Esophagus mucosa (tissue), 1 donor: Measurements from ENCODE around the gene OBSL1. TPM values are rescaled to one million over a fixed set of nuclear protein-coding genes. Genes with fewer than 3 reads are reported as not detected.

Source experiments
- ATAC-seq: fragments of 200-7000 bp; cut with Tn5 transposase; one replicate; pipeline ENCODE4 v1.9.1; 2020
- total RNA-seq: library from RNA; stranded (reverse); gene quantifications from one replicate; pipeline ENCODE4 v1.2.4, GENCODE V29; 2023
- donor health status: DM: yes; HTN: yes; CAD: no.

OBSL1 gene
- total RNA-seq, 1 donor from 2014 or later = 13.0 TPM

DNA sequence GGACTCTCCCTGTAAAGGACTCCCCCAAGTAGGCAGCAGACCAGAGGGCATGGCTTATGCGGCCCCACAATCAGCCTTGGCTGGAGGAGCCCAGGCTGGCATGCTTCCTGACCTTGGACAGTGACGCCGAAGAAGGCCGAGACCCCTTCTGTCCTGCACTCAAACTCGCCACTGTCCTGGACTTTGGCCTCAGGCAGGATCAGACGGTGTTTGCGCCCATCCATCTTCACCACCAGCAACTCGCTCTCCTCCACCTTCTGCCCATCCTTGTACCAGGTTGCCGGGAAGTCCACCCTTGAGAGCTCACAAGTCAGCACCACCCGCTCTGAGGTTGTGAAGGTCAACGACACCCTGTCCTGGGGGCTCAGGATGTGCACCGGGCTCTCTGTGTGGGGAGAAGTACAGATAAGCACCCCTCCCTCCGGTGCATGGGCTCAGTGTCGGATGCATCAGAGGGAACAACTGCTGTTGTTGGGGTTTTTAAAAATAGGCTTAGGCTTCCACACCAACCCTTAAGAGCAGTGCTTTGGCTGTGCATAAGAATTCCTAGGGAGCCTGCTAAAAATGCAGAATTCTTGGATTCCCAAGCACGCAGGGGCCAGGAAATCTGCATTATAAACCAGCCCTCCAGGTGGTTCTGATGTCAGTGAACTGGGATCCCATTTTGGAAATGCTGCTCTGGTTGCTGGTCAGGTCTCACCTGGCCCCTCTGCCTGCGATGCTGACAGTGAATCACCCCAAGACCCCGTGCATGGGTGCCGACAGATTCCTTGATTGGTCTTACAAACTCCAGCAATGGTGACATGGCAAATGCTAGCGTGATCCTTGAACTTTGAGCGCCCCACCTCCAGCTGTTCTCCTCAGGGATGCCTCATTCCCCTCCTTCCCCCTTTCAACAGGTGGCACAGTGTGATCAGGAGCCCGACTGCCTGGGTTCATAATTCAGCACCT lies 5.9 kb downstream of the OBSL1 start:
- ATAC-seq = no peak

DNA sequence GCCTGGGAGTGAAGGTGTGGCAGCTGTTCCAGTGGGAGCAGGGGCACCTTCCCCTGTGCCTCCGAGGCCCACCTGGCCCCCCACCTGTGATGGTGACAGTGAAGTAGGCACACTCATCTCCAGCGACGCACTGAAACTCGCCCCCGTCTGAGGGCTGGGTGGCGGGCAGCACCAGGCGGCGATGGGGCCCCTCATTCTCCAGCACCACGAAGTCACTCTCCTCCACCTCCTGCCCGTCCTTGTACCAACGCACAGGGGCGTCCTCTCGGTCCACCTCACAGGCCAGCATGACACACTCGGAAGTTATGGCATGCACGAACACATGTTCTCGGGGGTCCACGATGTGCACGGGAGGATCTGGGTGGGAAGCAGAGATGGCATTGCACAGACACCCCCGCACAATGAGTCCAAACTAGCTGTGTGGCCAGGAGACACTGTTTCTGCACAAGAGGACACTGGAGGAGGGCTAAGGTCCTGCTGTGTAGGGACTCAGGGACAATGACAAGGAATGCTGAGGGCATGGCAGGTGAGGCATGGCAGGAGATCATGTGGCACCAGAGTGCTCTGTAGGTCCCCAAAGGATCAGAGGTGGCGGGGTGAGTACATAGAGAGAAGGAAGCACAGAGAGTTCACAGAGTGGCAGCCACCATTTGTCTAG lies 7.9 kb downstream of the OBSL1 start:
- ATAC-seq = no peak

DNA sequence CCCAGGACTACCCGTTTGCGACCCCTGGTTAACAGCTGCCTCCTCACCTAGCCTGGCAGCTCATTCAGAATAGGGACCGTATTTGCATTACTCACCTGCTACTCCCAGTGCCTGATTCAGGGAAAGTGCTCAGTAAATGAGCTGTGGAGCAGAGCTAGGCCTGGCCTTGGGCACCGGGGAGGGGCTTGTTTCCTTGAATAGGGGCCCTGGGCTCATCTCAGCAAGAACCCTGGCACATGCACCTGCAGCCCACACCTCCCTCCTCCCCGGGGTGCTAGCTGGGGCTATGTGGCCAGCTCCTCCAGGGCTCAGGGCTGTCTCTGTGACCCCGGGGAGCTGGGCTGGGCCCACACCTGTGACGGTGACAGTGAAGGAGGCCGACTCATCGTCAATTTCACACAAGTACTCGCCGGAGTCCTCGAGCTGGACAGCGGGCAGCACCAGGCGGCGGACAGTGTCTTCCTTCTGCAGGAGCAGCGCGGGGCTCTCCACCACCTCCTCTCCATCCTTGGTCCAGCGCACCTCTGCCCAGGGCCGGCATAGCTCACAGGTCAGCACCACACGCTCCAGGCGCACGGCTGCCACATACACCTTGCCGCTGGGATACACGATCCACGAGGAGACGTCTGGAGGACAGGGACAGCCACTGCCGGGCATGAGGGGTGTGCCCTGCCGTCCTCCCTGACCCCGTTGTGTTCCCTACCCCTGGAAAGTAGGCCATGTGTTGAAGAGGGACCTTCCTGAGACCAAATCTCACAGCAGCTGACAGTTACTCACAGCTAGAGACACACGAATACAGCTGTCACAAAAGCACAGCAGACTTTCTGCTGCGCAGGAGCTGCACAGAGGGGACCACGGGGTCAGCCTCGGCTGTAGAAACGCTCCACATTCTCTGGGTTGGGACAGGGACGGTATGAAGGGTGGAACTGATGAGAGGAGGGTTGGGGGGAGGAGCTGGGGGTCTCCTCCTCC lies 9.0 kb downstream of the OBSL1 start:
- no peak for ATAC-seq

DNA sequence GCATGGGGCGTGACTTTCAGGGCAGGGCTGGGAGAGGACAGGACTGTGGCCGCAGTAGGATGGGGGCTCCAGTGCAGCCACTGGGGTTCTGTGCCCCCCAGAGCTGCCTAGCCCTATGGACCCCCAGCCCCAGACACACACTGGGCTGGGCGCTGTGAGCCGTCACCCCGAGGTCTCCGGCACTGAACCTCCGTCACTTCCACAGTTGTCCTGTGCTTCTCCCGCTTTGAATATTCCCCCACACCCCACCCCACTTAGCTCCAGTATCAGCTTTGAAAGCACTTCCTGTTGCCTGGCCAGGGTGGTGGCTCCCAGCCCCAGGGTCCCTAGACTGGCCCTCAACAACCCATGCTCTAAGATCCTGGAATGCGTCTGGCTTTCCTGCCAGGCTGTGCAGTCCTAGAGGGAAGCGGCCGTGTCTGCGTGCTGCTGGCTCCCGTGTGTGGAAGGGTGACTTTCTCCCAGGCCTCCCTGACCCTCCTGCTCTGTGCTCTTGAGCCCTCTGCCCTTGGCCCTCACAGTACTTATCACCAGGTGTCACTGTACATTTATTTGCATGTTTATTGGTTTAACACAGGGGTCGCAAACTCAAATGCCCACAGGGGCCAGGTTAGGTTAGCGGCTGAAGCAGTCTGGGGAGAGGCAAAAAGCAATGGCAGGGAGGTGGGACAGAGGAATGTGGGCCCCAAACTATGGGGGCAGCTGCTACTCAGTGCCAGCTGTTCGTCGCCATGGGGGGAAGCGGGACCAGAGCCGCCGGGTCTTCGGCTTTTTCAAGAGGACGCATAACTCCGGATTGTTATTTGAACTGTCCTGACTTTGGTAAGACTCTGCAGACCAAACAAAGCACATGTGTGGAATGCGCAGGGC lies 9.9 kb downstream of the OBSL1 start:
- no peak for ATAC-seq

DNA sequence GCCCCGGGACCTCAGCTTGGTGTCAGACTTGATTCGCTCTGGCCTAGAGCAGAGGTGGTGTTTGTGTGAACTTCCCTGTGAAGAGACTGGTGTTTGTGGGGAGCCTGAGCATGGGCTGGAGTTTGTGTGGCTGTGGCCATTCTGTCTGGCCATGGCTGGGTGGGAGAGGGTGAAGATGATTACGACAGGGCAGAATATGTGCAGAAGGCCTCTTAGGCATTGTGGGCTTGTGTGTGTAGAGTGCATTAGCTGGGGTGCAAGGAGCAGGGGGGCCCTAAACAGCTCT lies 10.5 kb downstream of the OBSL1 start:
- no peak for ATAC-seq

DNA sequence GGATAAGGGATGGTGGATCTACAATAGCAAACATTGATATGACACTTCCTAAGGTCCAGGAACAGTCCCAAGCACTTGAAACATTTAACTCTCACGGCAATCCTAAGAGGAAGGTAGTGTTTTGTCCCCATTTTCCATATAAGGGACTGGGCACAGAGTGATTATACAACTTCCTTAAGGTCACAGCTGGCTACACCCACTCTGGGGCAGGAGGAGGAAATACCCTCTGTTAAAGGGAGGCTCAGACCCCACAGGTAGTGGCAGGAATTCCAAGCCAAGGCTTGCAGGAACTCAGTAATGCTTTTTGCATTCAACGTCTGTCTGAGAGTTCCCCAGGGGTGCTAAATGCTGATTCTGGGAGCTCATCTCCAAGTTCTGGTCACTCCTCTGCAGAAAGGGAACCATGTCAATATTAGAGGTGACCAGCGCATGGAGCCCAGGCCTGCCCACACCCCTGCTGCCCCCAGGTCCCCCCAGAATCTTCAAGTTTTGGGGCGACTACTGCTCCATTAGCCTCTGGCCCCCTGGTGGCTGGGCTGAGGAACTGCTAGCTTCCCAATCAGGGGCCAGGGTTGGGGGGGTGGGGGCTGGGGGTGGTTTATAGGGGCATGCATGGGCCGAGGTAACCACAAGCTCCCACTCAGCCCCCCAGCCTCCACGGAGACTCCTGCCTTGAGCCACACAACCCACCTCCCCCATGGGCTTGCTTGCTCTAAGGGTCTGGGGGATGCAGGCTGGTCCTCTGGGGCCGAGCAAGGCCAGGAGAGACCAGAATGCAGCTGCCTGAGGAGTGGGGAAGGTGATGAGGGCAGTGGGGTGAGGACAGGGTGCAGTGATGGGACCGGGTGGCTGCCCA lies 11.1 kb downstream of the OBSL1 start:
- no peak for ATAC-seq

DNA sequence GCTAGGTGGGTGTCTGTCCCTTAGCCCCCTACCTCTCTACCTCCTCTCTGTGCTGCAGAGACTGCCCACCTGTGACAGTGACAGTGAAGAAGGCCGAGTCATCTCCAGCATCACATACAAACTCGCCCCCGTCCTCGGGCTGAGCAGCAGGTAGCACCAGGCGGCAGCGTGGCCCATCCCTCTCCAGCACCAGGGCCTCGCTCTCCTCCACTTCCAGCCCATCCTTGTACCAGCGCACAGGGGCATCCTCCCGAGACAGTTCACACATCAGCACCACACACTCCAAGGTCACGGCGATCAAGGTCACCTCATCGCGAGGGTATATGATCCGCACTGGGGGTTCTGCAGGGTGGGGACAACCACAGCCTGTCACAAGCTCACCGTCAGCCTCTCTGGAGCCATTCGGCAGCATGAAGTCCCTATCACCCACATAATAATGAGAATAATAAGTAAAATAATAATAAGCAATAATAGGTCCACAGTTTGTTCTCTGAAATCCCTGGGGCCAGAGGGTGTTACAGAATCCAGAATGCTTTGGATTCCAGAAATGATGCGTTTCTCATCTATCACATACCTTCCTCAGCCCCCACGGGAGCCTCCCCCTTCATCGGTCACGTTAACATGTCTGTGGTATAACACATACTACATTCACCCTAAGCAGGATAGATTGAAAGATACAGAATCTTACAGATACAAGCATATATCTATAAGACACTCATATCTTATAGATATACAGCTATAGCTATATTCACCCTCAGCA lies 12.0 kb downstream of the OBSL1 start:
- no peak for ATAC-seq

DNA sequence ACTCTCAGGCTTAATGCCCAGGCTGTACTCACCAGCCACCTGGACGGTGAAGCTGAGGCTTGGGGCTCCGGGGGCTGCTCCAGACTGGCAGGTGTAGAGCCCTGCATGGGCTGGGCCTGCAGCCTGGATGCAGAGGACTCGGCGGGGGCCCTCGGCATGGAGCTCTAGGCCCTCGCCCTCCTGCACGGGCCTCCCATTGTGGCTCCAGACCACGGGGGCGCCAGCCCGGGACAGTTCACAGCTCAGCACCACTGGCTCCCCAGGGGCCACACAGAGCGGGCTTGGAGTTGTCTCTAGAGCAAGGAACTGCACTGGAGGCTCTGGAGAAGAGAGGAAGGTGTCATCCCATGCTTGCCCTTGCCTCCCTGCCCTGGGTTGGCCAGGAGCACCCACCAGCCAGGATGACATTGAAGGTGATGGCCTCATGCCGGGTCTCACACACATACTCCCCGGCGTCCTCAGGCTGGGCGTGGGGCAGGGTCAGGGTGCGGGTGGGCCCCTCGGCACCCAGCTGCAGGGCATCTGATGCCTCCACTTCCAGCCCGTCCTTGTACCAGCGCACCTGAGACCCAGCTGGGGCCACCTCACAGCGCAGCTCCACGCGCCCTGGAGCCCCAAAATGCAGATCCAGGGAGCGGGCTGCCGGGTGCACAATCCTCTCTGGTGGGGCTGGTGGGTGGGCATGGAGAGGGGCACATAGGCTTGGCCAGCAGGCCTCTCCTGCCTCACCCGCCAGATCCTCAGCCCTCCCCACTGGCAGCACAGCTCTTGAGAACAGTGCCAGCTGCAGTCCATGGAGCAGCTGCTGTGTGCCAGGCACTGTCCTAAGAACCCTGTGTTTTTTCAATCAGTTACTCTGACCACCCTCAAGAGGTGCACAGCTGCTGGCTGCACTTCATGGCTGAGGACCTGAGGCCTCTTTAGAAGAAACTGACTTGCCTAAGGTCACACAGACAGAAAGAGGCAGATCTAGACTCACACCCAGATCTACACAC lies 13.3 kb downstream of the OBSL1 start:
- ATAC-seq = no peak

DNA sequence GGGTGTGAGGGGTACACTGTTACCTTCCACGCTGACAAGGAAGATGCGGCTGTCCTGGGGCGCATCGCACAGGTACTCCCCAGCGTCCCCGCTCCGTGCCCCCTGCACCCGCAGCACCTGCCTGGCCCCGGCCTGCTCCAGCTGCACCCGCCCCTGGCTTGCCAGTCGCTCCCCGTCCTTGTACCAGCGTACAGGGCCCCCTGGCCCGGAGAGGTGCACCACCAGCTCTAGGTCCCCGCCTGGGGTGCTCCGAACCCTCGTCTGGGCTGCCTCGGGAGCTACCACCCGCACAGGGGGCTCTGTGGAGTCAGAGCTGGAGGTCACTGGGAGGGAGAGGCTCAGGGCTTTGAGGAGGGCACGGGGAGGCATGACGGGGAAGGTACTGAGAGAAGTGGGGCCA lies 14.0 kb downstream of the OBSL1 start:
- no peak for ATAC-seq

DNA sequence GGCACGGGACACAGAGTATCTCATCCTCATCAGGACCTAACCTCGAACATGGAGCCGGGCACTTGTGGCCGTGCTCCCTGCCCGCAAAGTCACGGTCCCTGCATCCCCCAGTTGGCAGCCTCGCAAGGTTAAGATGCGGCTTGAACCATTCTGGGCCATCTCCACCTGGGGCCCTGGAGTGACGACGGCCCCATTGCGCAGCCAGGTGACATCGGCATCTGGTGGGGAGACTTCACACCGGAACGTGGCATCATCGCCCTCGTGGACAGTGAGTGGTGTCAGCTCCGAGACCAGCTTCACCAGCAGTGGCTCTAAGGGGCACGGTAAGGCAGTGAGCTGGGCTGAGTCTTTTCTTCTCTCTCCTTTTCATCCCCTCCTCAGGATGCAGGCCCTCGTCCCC lies 14.9 kb downstream of the OBSL1 start:
- no peak for ATAC-seq

DNA sequence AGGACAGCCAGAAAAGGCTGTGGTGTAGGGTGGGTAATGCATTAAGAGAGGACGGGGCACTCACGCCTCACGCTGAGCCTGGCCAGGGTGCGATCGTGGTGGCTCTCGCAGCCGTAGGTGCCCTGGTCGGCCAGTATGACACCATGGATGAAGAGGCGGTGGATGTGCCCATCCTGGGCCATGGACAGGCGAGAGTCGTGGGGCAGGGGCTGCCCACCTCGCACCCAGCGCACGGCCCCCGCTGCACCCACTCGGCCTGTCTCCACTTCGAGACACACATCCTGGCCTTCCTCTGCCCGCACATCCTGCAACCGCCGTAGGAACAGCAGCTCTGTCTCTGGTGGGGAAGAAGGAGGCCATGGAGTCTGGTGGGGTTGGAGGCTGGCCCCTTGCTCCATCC lies 15.4 kb downstream of the OBSL1 start:
- no peak for ATAC-seq

DNA sequence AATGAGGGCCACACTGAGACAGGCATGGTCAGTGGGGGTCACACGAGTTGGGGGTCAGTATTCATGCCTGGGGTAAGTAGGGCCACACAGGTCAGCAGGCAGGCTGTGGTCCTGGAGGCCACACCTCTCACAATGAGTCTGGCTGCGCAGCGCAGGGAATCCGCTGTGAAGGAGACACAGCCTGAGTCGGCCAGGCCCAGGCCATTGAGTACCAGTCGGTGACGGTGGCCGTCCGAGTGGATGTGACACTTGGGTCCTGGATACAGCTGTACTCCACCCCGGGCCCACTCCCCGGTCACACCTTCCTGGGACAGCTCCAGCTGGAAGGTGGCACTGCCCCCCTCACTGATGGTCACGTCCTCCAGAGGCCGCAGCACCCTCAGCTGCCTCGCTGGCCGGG lies 17.0 kb downstream of the OBSL1 start:
- no peak for ATAC-seq

DNA sequence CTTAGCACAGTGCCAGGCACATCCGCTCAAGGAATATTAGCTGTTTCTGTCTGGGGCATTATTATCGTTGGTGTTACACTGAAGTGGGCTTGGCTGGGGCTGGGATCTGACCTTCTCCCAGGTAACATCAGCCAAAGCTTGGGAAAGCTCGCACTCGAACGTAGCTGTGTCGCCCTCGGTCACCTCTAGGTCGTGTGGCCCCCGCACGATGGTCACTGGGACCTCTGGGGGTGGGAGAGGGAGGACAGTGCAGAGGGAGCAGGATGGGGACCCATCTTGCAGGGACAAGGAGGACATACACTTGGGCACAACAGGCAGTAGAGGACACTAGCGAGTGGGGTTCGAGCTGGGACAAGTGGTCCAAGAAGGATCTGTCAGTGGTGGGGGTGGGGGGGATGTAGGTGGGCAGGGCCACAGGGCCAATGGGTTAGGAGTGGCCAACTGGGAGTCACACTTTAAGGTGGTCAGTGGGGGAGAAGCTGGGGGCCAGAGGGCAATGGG lies 17.8 kb downstream of the OBSL1 start:
- ATAC-seq = no peak

DNA sequence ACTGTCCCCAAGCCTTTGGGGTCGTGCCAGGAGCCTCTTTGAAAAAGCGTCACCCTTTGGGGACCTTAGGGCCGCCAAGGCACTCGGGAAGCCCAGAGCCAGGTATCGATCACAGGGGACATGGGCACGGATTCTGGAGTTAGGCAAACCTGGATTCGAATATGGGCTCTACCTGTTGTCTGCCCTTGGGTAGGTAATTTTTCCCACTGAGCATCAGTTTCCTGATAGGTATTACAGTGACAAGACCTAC lies 18.2 kb downstream of the OBSL1 start:
- no peak for ATAC-seq

DNA sequence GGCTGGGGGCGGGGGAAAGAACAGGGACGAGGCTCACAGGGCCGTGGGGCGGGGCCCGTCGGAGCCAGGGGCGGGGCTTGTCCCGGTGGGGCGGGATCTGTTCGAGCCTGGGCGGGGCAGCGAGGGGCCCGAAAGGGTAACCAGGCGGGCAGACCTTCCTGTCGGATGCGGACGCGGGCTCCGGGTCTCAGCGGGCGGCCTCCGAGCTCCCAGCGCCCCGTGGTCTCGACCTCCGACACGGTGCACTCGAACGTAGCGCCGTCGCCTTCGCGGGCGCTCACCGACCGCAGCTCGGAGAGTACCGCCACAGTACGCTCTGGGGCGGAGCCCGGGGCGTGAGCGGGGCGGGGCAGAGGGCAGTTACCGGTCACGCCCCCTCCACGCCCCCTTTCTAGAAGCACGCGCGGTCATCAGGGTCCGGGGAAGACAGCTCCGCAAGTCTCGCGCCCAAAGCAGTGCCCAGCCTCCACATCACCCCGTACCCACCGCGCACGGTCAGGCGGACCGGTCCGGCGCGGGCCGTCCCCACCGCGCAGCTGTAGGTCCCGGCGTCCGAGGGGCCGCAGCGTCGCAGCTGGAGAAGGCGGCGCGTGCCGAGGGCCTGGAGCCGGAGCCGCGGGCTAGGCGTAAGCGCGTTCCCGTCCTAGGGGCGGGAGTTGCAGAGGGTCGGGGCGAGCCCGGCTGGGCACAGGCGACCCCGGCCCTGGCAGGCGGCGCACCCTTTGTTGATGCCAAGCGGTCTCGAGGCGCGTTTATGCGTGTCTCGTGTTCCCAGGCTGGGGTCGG lies 18.8 kb downstream of the OBSL1 start:
- ATAC-seq = peak; percentile 85

DNA sequence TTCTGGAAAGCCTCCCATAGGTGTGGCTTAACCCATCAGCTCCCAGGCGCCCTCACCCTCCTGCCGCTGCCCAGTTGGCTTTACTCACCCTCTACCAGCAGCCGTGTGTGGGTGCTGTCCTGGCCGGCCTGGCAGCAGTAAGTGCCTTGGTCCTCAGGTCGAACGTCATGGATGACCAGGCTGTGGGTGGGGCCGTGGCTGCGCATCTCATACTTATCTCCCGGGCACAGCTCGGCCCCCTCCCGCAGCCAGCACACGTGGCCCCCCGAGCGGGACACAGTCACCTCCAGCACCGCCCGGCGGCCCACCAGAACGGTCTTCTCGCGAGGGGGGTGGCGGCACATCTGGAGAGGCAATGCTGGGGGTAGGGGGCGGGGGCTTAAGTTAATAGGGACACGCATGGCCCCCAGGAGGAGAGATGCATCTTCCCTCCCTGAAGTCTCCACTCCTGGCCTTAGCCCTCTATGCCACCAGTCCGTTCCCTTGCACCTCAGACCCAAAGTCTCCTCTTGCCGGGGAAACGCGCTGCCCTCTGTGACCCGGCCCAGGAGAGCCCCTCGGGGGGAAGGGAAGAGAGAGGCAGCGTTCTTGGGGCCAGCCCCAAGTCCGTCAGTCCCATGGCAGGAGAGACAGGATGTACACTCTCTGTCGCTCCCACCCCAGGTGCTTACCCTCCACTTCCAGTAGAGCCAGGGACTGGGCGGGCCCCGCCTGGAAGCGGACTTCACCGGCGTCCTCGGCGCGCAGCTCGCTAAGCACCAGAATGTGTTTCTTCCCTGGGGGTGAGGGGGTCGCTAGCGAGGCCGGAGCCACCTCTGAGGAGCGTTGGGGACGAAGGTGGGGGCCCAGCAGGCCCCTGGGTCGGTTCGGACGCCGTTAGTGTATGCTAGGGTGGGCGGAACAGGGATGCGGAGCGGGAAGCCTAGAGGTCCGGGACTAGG lies 19.6 kb downstream of the OBSL1 start:
- peak; percentile 31 for ATAC-seq

DNA sequence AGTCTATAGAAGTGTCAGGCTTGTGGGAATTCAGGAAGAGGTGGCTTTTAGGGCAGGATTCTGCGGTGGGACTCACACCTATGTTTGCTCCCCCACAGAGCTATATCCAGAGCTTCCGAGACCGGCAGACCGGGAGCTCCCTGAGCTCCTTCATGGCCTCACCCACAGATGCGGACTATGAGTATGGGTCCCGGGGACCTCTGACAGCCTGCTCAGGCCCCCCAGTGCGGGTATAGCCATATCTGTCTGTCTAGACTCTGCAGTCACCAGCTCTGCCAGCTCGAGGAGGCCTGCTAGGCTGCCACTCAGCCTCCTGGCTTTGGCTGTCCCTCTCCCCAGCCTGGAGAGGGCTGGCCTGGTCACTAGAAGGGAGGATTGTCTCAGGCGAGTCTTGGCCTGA lies 21.7 kb downstream of the OBSL1 start:
- no peak for ATAC-seq
